HEK293 (cell line): ENCODE measurements around the gene XIAP.

ENCODE experiments used
- BCL6B ChIP-seq: fragments of 450-650 bp; formaldehyde crosslinking; IDR thresholded peaks from 2 replicates; pipeline ENCODE4 v1.5.1; 2017; ENCODE audit warnings: missing biosample characterization, missing genetic modification characterization
- GLIS1 ChIP-seq: fragments of 450-650 bp; formaldehyde crosslinking; IDR thresholded peaks from 2 replicates; pipeline ENCODE4 v1.5.1; 2016; ENCODE audit warnings: missing biosample characterization, missing genetic modification characterization
- KLF16 ChIP-seq: fragments of 450-650 bp; formaldehyde crosslinking; IDR thresholded peaks from 2 replicates; pipeline ENCODE4 v1.5.1; 2017; ENCODE audit warnings: missing biosample characterization, missing genetic modification characterization
- KLF9 ChIP-seq: fragments of 450-650 bp; formaldehyde crosslinking; IDR thresholded peaks from 2 replicates; pipeline ENCODE4 v1.5.1; 2016; ENCODE audit warnings: missing biosample characterization, missing genetic modification characterization, low read depth
- MZF1 ChIP-seq: fragments of 450-650 bp; formaldehyde crosslinking; IDR thresholded peaks from 2 replicates; pipeline ENCODE4 v1.5.1; 2017; ENCODE audit warnings: missing biosample characterization, missing genetic modification characterization, borderline replicate concordance
- YY1 ChIP-seq: fragments of 450-650 bp; formaldehyde crosslinking; IDR thresholded peaks from 2 replicates; pipeline ENCODE4 v1.5.1; 2018; ENCODE audit warnings: missing biosample characterization, missing genetic modification characterization
- ZBTB17 ChIP-seq: fragments of 450-650 bp; formaldehyde crosslinking; IDR thresholded peaks from 2 replicates; pipeline ENCODE4 v1.5.1; 2016; ENCODE audit warnings: missing biosample characterization, missing genetic modification characterization
- ZBTB21 ChIP-seq: fragments of 450-650 bp; formaldehyde crosslinking; IDR thresholded peaks from 2 replicates; pipeline ENCODE4 v1.5.1; 2017; ENCODE audit warnings: missing biosample characterization, missing genetic modification characterization
- ZFP69B ChIP-seq: fragments of 450-650 bp; formaldehyde crosslinking; IDR thresholded peaks from 2 replicates; pipeline ENCODE4 v1.5.1; 2016; ENCODE audit warnings: missing biosample characterization, missing genetic modification characterization
- ZNF138 ChIP-seq: fragments of 450-650 bp; formaldehyde crosslinking; IDR thresholded peaks from 2 replicates; pipeline ENCODE4 v1.5.1; 2016; ENCODE audit warnings: missing biosample characterization, missing genetic modification characterization, borderline replicate concordance
- ZNF16 ChIP-seq: fragments of 450-650 bp; formaldehyde crosslinking; IDR thresholded peaks from 2 replicates; pipeline ENCODE4 v1.5.1; 2016; ENCODE audit warnings: low read depth, missing biosample characterization, missing genetic modification characterization
- ZNF175 ChIP-seq: fragments of 450-650 bp; formaldehyde crosslinking; IDR thresholded peaks from 2 replicates; pipeline ENCODE4 v1.5.1; 2016; ENCODE audit warnings: missing biosample characterization, missing genetic modification characterization
- ZNF311 ChIP-seq: fragments of 450-650 bp; formaldehyde crosslinking; IDR thresholded peaks from 2 replicates; pipeline ENCODE4 v1.5.1; 2017; ENCODE audit warnings: missing biosample characterization, missing genetic modification characterization, borderline replicate concordance
- ZNF341 ChIP-seq: fragments of 450-650 bp; formaldehyde crosslinking; IDR thresholded peaks from 2 replicates; pipeline ENCODE4; 2016; ENCODE audit warnings: low read depth, missing biosample characterization, missing genetic modification characterization
- ZNF37A ChIP-seq: fragments of 450-650 bp; IDR thresholded peaks from 2 replicates; pipeline ENCODE4 v1.5.1; 2018; ENCODE audit warnings: missing biosample characterization, missing genetic modification characterization
- ZNF514 ChIP-seq: fragments of 450-650 bp; formaldehyde crosslinking; IDR thresholded peaks from 2 replicates; pipeline ENCODE4 v1.5.1; 2016; ENCODE audit warnings: missing biosample characterization, missing genetic modification characterization
- ZNF623 ChIP-seq: fragments of 450-650 bp; formaldehyde crosslinking; IDR thresholded peaks from 2 replicates; pipeline ENCODE4 v1.5.1; 2016; ENCODE audit warnings: missing biosample characterization, missing genetic modification characterization
- ZNF664 ChIP-seq: fragments of 450-650 bp; formaldehyde crosslinking; IDR thresholded peaks from 2 replicates; pipeline ENCODE4 v1.5.1; 2016; ENCODE audit warnings: missing biosample characterization, missing genetic modification characterization
- ZNF707 ChIP-seq: fragments of 450-650 bp; formaldehyde crosslinking; IDR thresholded peaks from 2 replicates; pipeline ENCODE4 v1.5.1; 2016; ENCODE audit warnings: missing biosample characterization, missing genetic modification characterization
- ZNF768 ChIP-seq: fragments of 450-650 bp; formaldehyde crosslinking; IDR thresholded peaks from 2 replicates; pipeline ENCODE4 v1.5.1; 2018; ENCODE audit warnings: missing biosample characterization, mild to moderate bottlenecking, missing genetic modification characterization
- ZNF792 ChIP-seq: fragments of 450-650 bp; formaldehyde crosslinking; IDR thresholded peaks from 2 replicates; pipeline ENCODE4 v1.5.1; 2016; ENCODE audit warnings: missing biosample characterization, missing genetic modification characterization
- ZNF837 ChIP-seq: fragments of 450-650 bp; formaldehyde crosslinking; IDR thresholded peaks from 2 replicates; pipeline ENCODE4 v1.5.1; 2016; ENCODE audit warnings: missing biosample characterization, missing genetic modification characterization
- ZXDB ChIP-seq: fragments of 450-650 bp; formaldehyde crosslinking; IDR thresholded peaks from 2 replicates; pipeline ENCODE4 v1.5.1; 2016; ENCODE audit warnings: missing biosample characterization, missing genetic modification characterization
- TF ChIP-seq, protein P1 (sequence below): fragments of 450-650 bp; formaldehyde crosslinking; conservative IDR thresholded peaks from 2 replicates; pipeline ENCODE4 v1.5.1; 2016; ENCODE audit warnings: low read depth, missing biosample characterization, missing genetic modification characterization
- TF ChIP-seq, protein P2 (sequence below): fragments of 450-650 bp; formaldehyde crosslinking; IDR thresholded peaks from 2 replicates; pipeline ENCODE4 v1.5.0; 2017; ENCODE audit warnings: missing biosample characterization, missing genetic modification characterization, borderline replicate concordance
- TF ChIP-seq, protein P3 (sequence below): fragments of 450-650 bp; formaldehyde crosslinking; IDR thresholded peaks from 2 replicates; pipeline ENCODE4 v1.5.1; 2016; ENCODE audit warnings: missing biosample characterization, missing genetic modification characterization, borderline replicate concordance
- TF ChIP-seq, protein P4 (sequence below): fragments of 450-650 bp; IDR thresholded peaks from 2 replicates; pipeline ENCODE4 v1.5.1; 2018; ENCODE audit warnings: missing biosample characterization, missing genetic modification characterization
- TF ChIP-seq, protein P5 (sequence below): fragments of 450-650 bp; formaldehyde crosslinking; IDR thresholded peaks from 2 replicates; pipeline ENCODE4 v1.5.1; 2017; ENCODE audit warnings: missing biosample characterization, missing genetic modification characterization

Gene XIAP

DNA sequence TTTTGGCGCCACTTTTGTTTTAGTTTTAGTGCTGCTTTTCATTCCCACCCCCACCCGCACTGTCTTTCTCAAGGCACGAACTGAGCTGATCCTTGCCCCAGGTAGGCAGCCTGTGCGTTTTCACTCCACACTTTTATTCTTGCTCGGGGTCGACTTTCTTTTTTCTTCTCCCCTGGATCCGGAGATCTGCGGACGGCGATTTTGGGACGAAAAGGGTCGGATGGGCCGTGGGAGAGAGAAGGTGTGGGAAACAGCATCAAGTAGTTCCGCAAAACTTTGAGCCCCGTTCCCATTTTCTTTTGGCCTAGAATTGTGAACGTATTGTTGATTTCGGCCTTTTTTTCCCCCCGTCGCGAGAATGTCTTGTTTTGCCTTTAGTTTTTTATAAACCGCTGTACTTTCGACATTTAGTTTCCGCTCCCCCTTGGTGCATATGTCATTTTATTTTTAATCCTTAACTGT, 102.2 kb downstream of the XIAP start (continued):
- TF ChIP-seq KLF9 (tag by site-specific recombination) (no peak; the same call in 1 of the 2 replicates), ZNF175 (no peak), ZNF311 (tag by site-specific recombination) (no peak), ZNF16 (tag by site-specific recombination) (no peak), ZNF837 (tag by site-specific recombination) (no peak), ZBTB17 (tag by site-specific recombination) (peak; percentile 41; the same call in 1 of the 2 replicates), KLF16 (peak; percentile 23; the same call in 1 of the 2 replicates), ZNF138 (tag by site-specific recombination) (no peak), ZNF664 (no peak), ZNF341 (tag by site-specific recombination) (peak; percentile 37), ZBTB21 (no peak), ZFP69B (tag by site-specific recombination) (no peak), ZNF623 (no peak; the same call in 1 of the 2 replicates), YY1 (tag by site-specific recombination) (no peak), ZNF37A (tag by site-specific recombination) (no peak), MZF1 (tag by site-specific recombination) (no peak), ZNF707 (tag by site-specific recombination) (no peak), ZNF792 (no peak), GLIS1 (tag by site-specific recombination) (peak; percentile 20; the same call in 1 of the 2 replicates), ZNF514 (tag by site-specific recombination) (no peak), ZXDB (tag by site-specific recombination) (no peak), BCL6B (no peak), ZNF768 (tag by site-specific recombination) (no peak)
- TF ChIP-seq, protein P1, sequence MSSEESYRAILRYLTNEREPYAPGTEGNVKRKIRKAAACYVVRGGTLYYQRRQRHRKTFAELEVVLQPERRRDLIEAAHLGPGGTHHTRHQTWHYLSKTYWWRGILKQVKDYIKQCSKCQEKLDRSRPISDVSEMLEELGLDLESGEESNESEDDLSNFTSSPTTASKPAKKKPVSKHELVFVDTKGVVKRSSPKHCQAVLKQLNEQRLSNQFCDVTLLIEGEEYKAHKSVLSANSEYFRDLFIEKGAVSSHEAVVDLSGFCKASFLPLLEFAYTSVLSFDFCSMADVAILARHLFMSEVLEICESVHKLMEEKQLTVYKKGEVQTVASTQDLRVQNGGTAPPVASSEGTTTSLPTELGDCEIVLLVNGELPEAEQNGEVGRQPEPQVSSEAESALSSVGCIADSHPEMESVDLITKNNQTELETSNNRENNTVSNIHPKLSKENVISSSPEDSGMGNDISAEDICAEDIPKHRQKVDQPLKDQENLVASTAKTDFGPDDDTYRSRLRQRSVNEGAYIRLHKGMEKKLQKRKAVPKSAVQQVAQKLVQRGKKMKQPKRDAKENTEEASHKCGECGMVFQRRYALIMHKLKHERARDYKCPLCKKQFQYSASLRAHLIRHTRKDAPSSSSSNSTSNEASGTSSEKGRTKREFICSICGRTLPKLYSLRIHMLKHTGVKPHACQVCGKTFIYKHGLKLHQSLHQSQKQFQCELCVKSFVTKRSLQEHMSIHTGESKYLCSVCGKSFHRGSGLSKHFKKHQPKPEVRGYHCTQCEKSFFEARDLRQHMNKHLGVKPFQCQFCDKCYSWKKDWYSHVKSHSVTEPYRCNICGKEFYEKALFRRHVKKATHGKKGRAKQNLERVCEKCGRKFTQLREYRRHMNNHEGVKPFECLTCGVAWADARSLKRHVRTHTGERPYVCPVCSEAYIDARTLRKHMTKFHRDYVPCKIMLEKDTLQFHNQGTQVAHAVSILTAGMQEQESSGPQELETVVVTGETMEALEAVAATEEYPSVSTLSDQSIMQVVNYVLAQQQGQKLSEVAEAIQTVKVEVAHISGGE (tag by site-specific recombination), result no peak
- TF ChIP-seq, protein P2, sequence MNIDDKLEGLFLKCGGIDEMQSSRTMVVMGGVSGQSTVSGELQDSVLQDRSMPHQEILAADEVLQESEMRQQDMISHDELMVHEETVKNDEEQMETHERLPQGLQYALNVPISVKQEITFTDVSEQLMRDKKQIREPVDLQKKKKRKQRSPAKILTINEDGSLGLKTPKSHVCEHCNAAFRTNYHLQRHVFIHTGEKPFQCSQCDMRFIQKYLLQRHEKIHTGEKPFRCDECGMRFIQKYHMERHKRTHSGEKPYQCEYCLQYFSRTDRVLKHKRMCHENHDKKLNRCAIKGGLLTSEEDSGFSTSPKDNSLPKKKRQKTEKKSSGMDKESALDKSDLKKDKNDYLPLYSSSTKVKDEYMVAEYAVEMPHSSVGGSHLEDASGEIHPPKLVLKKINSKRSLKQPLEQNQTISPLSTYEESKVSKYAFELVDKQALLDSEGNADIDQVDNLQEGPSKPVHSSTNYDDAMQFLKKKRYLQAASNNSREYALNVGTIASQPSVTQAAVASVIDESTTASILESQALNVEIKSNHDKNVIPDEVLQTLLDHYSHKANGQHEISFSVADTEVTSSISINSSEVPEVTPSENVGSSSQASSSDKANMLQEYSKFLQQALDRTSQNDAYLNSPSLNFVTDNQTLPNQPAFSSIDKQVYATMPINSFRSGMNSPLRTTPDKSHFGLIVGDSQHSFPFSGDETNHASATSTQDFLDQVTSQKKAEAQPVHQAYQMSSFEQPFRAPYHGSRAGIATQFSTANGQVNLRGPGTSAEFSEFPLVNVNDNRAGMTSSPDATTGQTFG (tag by site-specific recombination), result no peak
- TF ChIP-seq, protein P3, sequence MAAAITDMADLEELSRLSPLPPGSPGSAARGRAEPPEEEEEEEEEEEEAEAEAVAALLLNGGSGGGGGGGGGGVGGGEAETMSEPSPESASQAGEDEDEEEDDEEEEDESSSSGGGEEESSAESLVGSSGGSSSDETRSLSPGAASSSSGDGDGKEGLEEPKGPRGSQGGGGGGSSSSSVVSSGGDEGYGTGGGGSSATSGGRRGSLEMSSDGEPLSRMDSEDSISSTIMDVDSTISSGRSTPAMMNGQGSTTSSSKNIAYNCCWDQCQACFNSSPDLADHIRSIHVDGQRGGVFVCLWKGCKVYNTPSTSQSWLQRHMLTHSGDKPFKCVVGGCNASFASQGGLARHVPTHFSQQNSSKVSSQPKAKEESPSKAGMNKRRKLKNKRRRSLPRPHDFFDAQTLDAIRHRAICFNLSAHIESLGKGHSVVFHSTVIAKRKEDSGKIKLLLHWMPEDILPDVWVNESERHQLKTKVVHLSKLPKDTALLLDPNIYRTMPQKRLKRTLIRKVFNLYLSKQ (tag by site-specific recombination), result no peak
- TF ChIP-seq, protein P4, sequence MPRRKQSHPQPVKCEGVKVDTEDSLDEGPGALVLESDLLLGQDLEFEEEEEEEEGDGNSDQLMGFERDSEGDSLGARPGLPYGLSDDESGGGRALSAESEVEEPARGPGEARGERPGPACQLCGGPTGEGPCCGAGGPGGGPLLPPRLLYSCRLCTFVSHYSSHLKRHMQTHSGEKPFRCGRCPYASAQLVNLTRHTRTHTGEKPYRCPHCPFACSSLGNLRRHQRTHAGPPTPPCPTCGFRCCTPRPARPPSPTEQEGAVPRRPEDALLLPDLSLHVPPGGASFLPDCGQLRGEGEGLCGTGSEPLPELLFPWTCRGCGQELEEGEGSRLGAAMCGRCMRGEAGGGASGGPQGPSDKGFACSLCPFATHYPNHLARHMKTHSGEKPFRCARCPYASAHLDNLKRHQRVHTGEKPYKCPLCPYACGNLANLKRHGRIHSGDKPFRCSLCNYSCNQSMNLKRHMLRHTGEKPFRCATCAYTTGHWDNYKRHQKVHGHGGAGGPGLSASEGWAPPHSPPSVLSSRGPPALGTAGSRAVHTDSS (tag by site-specific recombination), result no peak
- TF ChIP-seq, protein P5, sequence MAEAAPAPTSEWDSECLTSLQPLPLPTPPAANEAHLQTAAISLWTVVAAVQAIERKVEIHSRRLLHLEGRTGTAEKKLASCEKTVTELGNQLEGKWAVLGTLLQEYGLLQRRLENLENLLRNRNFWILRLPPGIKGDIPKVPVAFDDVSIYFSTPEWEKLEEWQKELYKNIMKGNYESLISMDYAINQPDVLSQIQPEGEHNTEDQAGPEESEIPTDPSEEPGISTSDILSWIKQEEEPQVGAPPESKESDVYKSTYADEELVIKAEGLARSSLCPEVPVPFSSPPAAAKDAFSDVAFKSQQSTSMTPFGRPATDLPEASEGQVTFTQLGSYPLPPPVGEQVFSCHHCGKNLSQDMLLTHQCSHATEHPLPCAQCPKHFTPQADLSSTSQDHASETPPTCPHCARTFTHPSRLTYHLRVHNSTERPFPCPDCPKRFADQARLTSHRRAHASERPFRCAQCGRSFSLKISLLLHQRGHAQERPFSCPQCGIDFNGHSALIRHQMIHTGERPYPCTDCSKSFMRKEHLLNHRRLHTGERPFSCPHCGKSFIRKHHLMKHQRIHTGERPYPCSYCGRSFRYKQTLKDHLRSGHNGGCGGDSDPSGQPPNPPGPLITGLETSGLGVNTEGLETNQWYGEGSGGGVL (tag by site-specific recombination), result peak; percentile 65; the same call in 1 of the 2 replicates
